Osteocyte (in vitro differentiated cells): ENCODE results near the gene PAFAH1B1. TPM values are rescaled to one million over a fixed set of nuclear protein-coding genes. Genes with fewer than 3 reads are reported as not detected.

Experiments used
- DNase-seq: peaks from one replicate; pipeline ENCODE4 v3.0.0; 2021; ENCODE audit warnings: mixed read lengths; ENCODE audit not compliant: unreplicated experiment; ENCODE audit errors: extremely low spot score
- H3K27ac Mint-ChIP-seq: one replicate; pipeline ENCODE4 v1.8.0; 2021; ENCODE audit warnings: mild to moderate bottlenecking, mixed read lengths; ENCODE audit not compliant: unreplicated experiment
- H3K27me3 Mint-ChIP-seq: one replicate; pipeline ENCODE4 v1.8.0; 2021; ENCODE audit warnings: mixed read lengths; ENCODE audit not compliant: unreplicated experiment
- H3K36me3 Mint-ChIP-seq: one replicate; pipeline ENCODE4 v1.8.0; 2021; ENCODE audit warnings: mixed read lengths; ENCODE audit not compliant: unreplicated experiment
- H3K4me1 Mint-ChIP-seq: one replicate; pipeline ENCODE4 v1.8.0; 2021; ENCODE audit warnings: mixed read lengths; ENCODE audit not compliant: unreplicated experiment
- H3K4me3 Mint-ChIP-seq: one replicate; pipeline ENCODE4 v1.8.0; 2021; ENCODE audit warnings: mild to moderate bottlenecking, moderate library complexity, mixed read lengths; ENCODE audit not compliant: unreplicated experiment
- H3K9me3 Mint-ChIP-seq: one replicate; pipeline ENCODE4 v1.8.0; 2021; ENCODE audit warnings: mixed read lengths; ENCODE audit not compliant: unreplicated experiment
- total RNA-seq: library from RNA; stranded (reverse); gene quantifications from 2 replicates; pipeline ENCODE4 v1.2.1, GENCODE V29; 2021
- TF ChIP-seq, protein P1 (sequence below): fragments of 200-600 bp; sonication (generic); IDR thresholded peaks from 2 replicates; pipeline ENCODE4 v1.5.0; 2021; ENCODE audit warnings: antibody characterized with exemption, mild to moderate bottlenecking, moderate library complexity

The PAFAH1B1 gene
- total RNA-seq, 1 donor from 2014 or later, result 138 TPM

DNA sequence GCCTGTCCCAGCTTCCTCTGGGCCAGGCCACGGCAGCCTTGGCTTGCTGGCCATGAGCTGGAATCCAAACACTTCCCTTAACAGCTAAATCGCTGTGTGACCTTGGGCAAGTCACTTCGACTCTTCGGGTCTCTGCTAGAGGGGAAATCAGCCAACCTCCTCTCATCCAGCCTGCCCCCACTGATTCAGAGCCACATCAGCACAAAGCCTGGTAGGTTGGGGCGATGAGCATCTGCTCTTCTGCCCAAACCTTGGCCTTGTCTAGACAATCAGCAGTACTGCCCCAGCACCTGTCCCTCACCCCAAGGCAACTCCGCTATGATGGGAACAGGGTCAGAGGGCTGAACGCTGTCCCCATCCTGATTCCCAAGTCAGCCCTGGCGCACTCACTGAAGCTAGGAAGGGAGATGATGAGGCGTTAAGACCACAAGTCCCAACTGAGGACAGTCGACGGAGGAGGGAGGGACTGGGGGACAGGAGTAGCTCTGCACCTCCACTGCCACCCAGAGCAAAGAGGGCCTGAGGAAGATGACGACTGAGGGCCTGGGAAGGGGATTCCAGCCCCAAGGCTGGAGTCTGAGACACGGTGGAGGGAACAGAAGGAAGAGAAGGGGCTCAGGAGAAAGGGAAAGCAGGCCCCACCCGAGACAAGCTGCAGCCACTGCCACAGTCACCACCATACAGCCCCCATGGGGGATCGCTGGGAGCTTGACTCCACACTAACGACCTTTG lies 116.8 kb downstream of the PAFAH1B1 start:
- peak overlapping the region; percentile 78 for H3K4me3 Mint-ChIP-seq
- TF ChIP-seq, protein P1, sequence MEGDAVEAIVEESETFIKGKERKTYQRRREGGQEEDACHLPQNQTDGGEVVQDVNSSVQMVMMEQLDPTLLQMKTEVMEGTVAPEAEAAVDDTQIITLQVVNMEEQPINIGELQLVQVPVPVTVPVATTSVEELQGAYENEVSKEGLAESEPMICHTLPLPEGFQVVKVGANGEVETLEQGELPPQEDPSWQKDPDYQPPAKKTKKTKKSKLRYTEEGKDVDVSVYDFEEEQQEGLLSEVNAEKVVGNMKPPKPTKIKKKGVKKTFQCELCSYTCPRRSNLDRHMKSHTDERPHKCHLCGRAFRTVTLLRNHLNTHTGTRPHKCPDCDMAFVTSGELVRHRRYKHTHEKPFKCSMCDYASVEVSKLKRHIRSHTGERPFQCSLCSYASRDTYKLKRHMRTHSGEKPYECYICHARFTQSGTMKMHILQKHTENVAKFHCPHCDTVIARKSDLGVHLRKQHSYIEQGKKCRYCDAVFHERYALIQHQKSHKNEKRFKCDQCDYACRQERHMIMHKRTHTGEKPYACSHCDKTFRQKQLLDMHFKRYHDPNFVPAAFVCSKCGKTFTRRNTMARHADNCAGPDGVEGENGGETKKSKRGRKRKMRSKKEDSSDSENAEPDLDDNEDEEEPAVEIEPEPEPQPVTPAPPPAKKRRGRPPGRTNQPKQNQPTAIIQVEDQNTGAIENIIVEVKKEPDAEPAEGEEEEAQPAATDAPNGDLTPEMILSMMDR, result no peak
- DNase-seq, result no peak
- H3K9me3 Mint-ChIP-seq, result no peaks in the 10 kb centered on the region
- peak overlapping the region; percentile 68 for H3K27ac Mint-ChIP-seq
- no peaks in the 10 kb centered on the region for H3K36me3 Mint-ChIP-seq
- no peaks in the 10 kb centered on the region for H3K27me3 Mint-ChIP-seq
- H3K4me1 Mint-ChIP-seq, result peaks cover 52% of the 10 kb centered on the region

DNA sequence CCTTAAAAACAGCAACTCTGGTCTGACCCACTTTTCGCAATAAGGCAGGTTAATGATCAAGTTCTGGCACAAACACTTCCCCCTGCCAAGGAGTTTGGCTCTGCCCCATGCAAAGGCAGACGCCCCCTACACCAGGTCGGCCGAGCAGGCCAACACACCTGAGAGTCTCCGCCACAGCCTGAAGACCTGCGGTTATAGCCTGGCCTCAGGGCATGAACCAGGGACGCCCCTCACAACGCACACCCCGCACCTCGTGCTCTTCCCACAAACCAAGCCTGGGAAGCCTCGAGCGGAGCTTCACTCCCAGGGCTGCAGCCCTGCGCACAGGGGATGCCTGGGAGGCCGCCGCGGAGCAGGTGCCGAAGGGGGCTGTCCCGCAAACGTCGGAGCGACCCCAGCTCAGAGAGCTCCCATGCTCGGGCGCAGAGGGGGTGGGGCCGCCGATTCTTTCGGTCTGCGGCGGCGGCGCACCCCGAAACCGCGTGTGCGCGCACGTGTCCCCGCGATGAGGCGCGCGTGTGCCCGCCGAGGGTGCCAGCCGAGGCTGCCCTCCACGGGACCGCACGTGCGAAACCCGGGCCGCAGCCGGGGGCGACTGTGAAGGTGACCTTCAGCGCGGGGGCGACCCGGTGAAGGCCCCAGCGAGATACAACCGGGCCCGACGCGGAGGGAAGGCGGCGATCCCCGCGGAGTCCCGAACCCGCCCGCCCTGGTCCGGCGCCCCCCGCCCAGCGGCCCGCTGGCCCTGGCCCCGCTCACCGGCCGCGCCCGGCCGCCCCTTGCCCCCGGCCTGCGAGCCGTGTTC lies 117.6 kb downstream of the PAFAH1B1 start:
- no peaks in the 10 kb centered on the region for H3K36me3 Mint-ChIP-seq
- no peak for DNase-seq
- no peaks in the 10 kb centered on the region for H3K9me3 Mint-ChIP-seq
- H3K27me3 Mint-ChIP-seq, result no peaks in the 10 kb centered on the region
- H3K4me3 Mint-ChIP-seq, result peak overlapping the region; percentile 78
- TF ChIP-seq, protein P1, result no peak
- H3K27ac Mint-ChIP-seq, result peak overlapping the region; percentile 68
- H3K4me1 Mint-ChIP-seq, result peaks cover 46% of the 10 kb centered on the region

DNA sequence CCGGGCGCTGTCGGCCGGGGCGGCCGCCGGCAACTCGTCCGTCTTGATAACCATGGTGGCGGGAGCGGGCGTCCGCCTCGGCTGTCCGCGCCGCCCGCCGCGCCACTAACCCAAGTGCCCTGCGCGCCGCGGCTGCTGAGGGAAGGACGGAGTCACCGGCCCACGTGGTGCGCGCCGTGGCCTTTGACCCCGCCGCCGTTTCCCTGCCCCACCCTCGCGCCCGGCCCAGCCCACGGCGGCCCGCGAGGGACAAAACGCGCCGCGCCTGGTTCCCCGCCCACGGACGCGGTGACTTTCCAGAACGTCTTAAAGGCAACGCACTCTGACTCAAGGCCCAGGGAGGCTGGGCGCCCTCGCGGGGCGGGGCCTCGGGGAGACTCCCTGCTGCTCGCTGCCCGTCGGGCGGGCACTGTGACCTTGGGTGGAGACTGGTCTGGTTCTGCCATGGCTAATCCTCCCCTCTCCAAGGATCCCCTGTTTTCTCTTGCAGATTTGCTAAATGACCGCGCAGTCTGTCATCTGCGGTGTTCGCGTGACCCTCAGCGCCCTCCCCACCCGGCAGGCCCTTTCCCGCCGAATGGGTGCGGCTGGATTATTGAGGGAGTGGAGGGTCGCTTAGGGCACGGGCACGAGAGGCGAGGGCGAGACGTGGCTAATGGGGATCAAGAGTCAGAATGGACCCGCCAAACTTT lies 118.3 kb downstream of the PAFAH1B1 start, which contains the start of gene CLUH:
TSS of gene CLUH (minus strand) at position 157 of the 692 bp plus-strand sequence. CDS start at position 54, 103 bp downstream.
- H3K27me3 Mint-ChIP-seq, result no peaks in the 10 kb centered on the region
- TF ChIP-seq, protein P1, result no peak
- peaks cover 41% of the 10 kb centered on the region for H3K4me1 Mint-ChIP-seq
- peak within 1 kb of the TSS; percentile 68 for H3K27ac Mint-ChIP-seq
- no peaks in the 10 kb centered on the region for H3K9me3 Mint-ChIP-seq
- DNase-seq, result peak; percentile 98
- no peaks in the 10 kb centered on the region for H3K36me3 Mint-ChIP-seq
- peak within 1 kb of the TSS; percentile 78 for H3K4me3 Mint-ChIP-seq

DNA sequence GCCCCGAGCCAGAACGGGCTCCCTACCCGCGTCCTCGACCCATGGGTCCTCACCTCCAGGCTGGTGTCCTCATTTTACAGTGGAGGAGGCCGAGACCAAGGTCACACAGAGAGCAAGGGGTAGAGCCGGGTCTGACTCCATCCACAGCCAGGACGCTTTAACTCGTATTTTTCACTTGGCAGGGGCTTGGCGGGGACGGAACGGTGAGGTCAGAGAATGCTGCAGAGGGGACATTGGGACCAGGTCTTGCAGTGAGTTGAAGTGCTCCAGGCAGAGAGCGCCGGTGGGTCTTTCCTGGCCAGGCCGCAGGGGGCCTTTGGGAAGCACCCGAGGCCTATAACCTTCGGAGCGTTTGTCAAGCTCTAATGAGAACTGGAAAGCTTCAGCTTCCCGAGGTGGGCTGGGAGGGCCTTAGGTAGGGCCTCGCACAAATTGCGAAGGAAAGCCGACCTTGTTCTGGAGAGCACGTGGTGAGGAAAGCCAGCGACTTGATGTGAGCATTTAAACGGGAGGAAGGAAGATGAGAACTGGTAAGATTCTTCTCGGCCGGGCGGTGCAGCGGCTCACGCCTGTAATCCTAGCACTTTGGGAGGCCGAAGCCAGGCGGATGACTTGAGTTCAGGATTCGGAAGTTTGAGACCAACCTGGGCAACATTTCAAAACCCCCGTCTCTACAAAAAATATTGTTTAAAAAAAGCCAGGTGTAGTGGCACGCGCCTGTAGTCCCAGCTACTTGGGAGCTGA lies 119.0 kb downstream of the PAFAH1B1 start:
- TF ChIP-seq, protein P1, result no peak
- peak overlapping the region; percentile 70 for H3K4me3 Mint-ChIP-seq
- peaks cover 39% of the 10 kb centered on the region for H3K4me1 Mint-ChIP-seq
- H3K36me3 Mint-ChIP-seq, result no peaks in the 10 kb centered on the region
- H3K27me3 Mint-ChIP-seq, result no peaks in the 10 kb centered on the region
- no peak for DNase-seq
- peak overlapping the region; percentile 44 for H3K27ac Mint-ChIP-seq
- no peaks in the 10 kb centered on the region for H3K9me3 Mint-ChIP-seq
